GM21526 (cell line): ENCODE data around the gene RD3L.
"Not testable (repeated sequence)": the region's sequence is repeated elsewhere in the genome, so short reads cannot be mapped to it uniquely, and the experiment has no call there.

Source experiments
- ATAC-seq: cut with Tn5 transposase; IDR thresholded peaks from one replicate; pipeline ENCODE4 v1.9.1; 2021; ENCODE audit warnings: moderate library complexity; ENCODE audit not compliant: unreplicated experiment, low FRiP score

Gene RD3L

DNA sequence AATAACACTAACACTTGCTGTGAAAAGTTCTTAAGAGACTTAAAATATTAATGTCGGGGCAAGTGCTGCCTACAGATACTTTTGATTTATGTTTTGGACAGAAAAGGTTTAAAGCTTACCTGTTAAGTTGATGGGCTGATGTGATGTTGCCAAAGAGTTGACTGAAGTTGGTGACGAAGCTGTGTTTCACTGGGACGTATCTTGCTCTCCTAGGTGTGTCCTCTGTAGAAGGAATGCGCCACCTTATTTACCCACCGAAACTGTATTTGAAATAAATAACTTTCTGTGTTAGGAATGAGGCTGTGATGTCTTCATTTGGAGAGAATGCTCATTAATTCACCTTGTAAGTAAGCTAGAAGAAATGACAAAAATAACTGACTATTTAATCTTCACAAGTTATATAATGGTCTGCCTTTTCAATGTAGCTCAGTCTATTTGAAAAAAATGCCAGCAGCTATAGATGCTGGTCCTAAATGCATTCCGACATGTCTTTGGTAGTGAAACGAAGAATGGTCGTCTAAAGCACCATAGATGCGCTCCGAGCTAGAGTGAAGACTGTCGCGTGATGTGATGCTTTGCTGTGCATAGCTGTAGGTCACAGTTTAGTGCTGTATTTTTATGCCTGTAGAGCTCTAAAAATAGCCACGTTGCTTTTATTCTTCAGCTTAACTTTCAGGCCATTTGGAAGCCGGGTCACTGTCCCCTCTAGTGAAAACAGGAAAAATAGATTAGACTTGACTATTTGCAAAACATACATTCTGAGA is at the start of gene RD3L:
Gene RD3L (minus strand): TSS at position 557 of the 764 bp plus-strand sequence. CDS start 834 bp downstream, outside the sequence.
- ATAC-seq = no peak

- no peak for ATAC-seq
Observed at GRCh38 chr14:103989964-103990363, 47.6 kb upstream of the RD3L start.

DNA sequence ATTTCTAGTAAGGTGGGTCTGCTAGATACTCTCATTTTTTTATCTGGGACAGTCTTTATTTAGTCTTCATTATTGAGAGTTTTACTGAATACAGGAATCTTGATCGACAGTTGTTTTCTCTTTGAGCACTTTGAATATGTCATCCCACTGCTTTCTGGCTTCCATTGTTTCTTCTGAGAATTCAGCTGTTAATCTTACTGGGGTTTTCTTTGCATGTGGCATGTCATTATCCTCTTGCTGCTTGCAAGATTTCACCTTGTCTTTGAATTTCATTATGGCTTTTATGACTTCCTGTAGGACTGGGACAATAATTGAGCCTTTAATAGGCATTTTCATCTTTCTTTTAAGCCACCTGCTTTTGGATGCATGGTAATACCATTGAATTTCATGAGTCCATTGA is 46.7 kb upstream of the RD3L start:
- ATAC-seq = no peak

GRCh38 chr14:103984196-103984595 is 41.9 kb upstream of the RD3L start:
- no peak for ATAC-seq

DNA sequence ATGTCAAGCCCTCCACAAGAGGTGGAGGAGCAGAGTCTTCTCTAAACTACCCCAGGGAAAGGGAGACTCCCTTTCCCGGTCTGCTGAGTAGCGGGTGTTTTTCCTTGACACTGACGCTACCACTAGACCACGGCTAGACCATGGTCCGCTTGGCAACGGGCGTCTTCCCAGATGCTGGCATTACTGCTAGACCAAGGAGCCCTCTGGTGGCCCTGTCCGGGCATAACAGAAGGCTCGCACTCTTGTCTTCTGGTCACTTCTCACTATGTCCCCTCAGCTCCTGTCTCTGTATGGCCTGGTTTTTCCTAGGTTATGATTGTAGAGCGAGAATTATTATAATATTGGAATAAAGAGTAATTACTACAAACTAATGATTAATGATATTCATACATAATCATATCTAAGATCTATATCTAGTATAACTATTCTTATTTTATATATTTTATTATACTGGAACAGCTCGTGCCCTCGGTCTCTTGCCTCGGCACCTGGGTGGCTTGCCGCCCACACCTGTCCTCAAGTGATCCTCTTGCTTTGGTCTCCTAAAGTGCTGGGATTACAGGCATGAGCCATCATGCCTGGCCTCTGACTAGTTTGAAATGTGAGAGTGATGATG is 38.4 kb upstream of the RD3L start:
- not testable (repeated sequence) for ATAC-seq

DNA sequence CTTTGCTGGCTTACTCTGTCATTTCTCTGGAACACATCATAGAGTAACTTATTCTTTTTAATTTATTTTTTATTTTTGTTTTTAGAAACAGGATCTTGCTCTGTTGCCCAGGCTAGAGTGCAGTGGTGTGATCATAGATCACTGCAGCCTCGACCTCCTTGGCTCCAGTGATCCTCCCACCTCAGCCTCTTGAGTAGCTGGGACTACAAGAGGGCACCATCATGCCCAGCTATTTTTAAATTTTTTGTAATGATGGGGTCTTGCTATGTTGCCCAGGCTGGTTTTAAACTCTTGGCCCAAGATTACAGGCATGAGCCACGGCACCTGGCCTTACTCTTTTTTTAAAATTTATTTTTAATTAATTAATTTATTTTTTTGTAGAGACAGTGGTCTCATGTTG is 32.2 kb upstream of the RD3L start:
- ATAC-seq = no peak

- no peak for ATAC-seq
Observed at GRCh38 chr14:103973354-103973753, 31.0 kb upstream of the RD3L start.

DNA sequence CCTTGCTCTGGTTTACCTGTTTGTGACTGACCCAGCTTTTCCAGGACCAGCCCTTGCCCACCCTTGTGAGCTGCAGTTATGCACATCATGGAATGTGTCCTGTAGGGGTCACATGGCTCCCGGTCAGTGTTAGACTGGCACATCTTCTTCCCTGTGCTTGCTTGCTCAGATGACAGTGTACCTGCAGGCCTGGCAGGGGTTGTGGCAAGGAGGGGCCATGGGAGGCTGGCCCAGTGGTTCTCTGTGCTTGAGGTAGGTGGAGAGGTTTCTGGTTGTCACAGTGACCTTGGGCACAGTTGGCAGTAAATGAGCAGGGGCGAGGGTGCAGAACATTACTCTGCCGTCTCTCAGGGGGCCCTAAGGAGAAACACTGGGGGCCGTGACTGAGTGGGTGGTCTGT is 27.6 kb upstream of the RD3L start:
- ATAC-seq = no peak

DNA sequence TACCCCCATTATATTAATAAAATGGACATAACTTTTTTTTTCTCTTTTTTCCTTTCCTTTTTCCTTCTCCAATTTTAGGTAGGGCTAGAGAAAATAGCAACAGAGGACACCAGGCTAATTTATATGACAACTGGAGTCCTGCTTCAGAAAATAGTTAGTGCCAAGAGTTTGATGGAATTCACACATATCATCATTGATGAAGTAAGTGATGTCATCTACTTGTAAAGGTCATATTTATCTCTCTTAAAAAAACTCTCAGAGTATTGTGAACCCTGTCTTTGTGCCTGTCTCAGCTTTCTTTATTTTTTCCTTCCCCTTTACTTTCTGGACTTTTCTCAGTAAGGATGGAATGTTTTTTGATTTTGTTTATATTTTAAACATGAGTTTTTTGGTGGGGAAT is 24.3 kb upstream of the RD3L start:
- ATAC-seq = no peak

DNA sequence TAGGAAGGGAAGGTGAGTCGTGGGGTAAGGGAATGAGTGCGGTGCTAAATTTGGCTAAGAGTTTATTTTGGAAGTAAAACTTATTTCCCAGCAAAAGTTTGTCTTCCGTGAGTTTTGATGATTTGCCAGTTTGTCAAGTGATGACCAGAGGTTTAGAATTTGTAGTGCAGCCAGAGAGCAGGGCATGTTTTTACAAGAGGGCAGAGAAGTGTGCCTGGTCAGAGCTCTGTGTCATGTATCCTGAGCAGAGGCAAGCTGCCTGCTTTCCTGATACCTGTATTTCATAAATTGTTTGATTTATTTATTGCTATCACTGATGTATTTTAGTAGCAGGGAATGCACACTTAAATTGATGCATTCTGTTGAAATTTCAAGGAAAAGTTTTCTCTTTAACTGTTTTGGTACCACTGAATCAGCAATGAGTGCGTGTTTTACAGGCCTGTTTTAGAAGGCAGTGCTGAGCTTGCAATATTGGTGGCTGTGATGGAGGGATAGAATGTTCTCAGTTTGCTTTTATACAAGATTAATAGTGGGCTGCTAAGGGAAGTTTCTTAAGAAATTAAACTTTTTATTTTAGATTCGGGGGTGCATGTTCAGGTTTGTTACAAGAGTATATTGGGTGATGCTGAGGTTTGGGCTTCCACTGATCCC is 19.7 kb upstream of the RD3L start:
- ATAC-seq = no peak

DNA sequence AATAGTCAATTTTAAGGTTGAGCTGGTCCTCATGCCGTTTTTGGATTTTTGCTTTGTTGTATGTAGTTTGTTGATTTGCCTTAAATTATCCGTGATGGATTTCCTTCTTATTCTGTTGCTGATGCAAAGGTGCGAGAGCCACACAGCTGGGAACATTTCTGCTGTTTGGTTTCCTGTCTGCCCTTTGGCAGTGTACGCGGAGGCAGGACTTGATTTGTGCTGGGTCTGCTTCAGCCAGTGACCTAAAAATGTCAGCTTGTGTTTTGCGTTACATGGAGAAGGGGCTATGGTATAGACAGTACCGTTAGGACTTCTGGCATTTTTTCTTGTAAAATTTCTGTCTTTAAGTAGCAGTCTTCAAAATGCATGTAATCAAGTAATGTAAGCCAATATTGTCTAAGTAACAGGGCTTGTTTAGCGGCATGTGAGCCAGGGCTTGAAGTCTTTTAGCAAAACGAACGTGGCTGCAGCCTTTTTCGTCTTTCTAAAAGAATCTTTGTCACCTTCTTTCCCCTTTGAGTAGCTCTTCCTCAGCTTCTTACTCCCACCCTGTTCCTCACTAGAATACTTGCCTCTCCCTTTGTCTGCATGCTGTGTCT is 18.2 kb upstream of the RD3L start:
- no peak for ATAC-seq

DNA sequence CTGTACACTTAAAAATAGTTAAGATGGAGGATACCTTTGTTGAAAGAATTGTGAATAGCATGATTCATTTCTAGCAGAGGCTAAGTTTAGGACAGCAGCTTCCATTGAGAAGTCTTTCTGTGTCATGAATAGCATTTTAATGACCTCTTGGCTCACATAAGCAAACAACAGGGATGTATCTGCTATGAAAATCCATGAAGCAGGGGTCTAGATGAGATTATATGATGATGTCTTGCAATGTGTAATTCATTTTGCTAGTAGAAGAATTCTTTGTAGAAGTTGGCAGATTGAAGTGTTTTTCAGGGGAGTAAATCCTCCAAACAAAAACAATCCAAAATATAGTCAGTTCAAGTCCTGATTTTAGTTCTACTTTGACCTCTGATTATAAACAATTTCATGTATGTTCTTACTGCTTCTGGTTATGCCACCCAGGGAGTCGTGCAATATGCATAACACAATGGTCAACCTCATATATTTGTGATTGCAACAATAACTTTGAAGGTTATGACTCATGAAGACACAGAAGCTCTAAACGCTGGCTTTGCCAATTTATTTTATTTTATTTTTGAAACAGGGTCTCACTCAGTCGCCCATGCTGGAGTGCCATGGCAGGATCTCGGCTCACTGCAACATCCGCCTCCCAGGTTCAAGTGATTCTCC is 6.9 kb upstream of the RD3L start:
- no peak for ATAC-seq

GRCh38 chr14:103948442-103948841 is 6.1 kb upstream of the RD3L start:
- no peak for ATAC-seq

DNA sequence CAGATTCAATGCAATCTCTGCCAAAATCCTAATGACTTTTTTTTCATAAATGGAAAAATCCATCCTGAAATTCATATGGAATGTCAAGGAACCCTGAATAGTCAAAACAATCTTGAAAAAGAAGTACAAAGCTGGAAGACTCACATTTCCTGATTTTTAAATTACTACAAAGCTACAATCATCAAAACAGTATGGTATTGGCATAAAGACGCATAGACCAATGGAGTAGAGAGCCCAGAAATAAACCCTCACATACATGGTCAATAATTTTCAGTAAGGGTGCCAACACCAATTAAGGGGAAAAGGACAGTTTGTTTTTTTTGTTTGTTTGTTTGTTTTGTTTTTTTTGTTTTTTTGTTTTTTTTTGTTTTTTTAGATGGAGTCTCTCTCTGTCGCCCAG is 4.6 kb upstream of the RD3L start:
- no peak for ATAC-seq

- no peak for ATAC-seq
Observed at GRCh38 chr14:103943673-103944072, 1.3 kb upstream of the RD3L start.

DNA sequence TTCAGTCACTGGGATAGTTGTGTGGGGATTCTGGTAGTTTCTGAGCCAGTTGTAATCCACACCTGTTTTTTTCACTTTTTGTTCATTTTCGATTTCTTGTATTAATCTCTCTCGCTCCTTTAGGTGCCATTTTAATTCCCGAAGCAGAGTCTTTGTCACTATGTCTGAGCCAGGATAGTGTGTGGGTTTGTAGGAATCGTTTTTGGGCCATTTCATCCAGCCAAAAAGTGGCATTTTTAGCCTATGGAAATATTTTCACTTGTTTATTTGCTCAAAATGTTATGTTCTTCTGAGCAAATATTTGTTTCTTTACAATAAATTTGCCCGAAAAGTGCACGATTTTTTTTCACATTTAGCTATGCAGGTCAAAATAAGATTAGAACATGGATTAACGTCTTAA is 867 bp downstream of the RD3L start:
- no peak for ATAC-seq

GRCh38 chr14:103935102-103935501 is 7.2 kb downstream of the RD3L start:
- ATAC-seq = no peak

GRCh38 chr14:103932791-103933490 is 9.4 kb downstream of the RD3L start:
- ATAC-seq = no peak

GRCh38 chr14:103931422-103931821 is 10.9 kb downstream of the RD3L start:
- ATAC-seq = no peak

- ATAC-seq = no peak
Observed at GRCh38 chr14:103930051-103930604, 12.2 kb downstream of the RD3L start.
